ENCODE measurements around the gene ASB5.
"Not testable (repeated sequence)": the region's sequence is repeated elsewhere in the genome, so short reads cannot be mapped to it uniquely, and the experiment has no call there.

Gene ASB5, protein sequence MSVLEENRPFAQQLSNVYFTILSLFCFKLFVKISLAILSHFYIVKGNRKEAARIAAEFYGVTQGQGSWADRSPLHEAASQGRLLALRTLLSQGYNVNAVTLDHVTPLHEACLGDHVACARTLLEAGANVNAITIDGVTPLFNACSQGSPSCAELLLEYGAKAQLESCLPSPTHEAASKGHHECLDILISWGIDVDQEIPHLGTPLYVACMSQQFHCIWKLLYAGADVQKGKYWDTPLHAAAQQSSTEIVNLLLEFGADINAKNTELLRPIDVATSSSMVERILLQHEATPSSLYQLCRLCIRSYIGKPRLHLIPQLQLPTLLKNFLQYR

DNA sequence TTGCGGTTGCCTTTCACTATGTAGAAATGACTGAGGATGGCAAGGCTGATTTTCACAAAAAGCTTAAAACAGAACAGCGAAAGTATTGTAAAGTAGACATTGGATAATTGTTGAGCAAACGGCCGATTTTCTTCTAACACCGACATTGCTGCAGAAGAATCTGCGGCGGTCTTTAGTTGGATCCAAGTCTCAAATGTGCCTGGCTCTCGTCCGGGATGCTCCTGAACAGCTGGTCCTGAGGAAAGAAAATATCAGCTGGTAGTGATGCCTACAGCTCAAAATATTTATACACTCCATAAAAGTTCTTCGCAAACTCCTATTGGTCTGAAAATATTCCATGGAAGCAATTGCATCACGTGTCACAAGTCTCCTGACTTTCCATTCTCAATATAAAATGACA lies at the start of gene ASB5:
ASB5 (minus strand) TSS at position 260 of the 400 bp plus-strand sequence; CDS start at position 146, 114 bp downstream.
- DNase-seq, result no peak

DNA sequence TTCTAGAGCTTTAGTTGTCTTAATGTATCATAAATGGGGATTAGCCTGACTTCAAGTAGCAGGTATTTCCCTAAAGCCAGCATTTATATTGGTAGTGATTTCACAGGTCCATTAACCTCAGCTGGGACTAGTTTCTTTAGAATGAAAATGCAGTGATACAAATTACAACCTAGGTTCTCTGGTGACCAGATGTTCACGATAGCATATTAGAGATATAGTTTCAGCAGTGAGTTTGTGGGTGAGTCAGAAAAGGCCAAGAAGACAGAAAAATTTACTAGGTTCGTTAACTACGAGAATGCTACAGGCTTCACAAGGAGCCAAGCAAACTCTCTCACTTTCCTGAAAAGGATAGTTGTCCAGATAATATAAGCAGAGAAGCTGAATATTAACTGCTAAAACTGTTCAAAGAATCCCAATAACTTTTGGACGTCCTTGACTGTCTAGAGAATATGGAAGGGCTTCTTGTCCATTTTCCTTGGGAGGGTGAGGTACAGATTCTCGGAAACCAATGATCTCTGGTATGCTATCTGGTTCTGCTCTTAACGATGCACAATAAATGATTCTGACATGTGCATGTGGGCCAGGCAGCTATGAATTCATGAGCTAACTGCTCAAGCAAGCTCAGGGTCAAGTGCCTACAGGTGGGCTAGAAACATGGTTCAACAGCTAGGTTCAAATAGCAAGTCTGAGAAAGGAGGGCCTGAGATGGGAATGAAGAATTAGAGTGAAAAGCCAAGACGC lies 44.7 kb upstream of the ASB5 start:
- DNase-seq, result no peak

DNA sequence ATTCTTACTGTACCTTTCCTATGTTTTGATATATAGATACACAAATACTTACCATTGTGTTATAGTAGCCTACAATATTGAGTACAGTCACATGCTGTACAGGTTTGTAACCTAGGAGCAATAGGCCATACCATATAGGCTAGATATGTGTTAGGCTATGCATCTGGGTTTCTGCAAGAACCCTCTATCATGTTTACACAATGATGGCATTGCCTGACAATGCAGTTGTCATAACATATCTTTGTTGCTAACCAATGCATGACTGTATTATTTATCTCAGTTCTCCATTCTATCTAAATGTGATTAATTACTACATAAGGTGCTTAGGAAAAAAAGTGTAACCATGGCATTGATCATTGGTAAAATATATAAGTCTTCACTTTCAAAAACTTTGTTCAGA lies 40.8 kb upstream of the ASB5 start:
- DNase-seq, result no peak

DNA sequence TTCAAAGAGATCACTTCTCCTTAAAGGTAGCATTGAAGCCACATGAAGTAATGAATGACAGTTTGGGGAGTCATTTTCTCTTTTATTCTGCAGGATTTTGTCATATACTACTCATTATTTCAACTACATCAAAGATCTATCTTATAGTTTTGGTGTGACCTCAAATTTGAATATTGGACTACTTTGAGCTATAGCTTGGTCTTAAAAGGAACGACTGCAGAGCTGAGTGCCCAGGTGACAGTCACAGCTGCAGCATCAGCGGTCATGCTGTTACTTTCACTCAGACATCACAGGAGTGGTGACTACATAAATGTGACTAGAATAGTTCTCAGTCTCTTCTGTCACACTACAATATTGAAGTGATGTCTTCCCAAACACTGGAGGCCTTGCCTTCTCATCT lies 40.0 kb upstream of the ASB5 start:
- no peak for DNase-seq

GRCh38 chr4:176308441-176308840 lies 39.4 kb upstream of the ASB5 start:
- no peak for DNase-seq

GRCh38 chr4:176307666-176307930 lies 38.6 kb upstream of the ASB5 start:
- no peak for DNase-seq

DNA sequence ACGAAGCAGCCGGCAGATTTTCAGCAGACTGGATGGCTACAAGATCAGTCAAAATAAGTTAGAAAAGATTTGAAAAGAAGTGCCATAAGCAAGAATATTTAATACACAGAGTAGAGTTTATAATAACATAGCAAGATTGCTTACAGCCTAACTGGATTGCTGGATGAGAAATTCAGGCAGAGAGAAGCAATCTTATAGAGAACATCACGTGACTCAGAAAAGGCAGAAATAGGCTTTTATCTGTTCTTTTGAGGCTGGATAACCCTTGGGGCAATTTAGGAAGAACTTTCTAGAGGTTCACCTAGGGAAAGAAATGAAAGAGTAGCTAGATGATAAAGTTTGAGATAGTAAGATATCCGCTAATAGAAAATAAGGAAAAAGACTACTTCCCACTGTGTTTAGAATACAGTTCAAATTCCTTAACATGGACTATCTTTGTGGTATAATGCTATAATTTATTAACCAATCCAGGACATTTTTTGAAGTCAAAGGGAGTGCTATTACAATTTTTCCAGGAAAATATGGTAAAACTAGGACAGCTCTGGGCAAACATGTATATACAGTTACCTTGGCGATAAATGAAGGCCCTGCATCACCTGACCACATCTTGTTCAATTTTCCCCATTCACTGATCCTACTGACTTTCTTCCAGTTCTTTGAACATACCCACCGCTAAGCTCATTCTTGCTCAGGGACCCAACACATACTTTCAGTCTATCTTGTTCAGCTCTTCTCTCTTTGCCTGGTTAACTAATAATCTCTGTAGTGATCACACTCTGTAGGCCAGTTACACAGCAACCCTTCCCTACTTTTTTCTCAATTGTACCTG lies 38.0 kb upstream of the ASB5 start:
- no peak for DNase-seq

DNA sequence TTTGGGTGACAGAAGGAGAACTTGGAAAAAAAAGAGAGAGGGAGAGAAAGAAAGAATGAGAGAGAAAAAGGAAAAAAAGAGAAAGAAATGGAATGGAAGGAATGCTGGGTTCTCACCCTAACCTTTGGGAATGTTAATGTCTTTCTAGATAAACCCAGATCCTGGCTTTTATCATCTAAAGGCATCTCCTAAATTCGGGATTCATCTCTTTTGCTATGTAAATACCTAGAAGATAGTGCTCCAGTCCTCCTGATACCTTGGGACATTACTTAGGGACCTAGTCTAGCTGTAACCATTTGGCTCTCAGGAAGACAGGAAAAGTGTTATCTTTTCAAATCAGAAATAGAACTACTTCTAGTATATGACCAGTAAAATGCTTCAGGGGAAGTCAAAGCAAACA lies 34.9 kb upstream of the ASB5 start:
- no peak for DNase-seq

- no peak for DNase-seq
Observed at GRCh38 chr4:176302283-176303275, 33.6 kb upstream of the ASB5 start.

- no peak for DNase-seq
Observed at GRCh38 chr4:176300565-176300964, 31.5 kb upstream of the ASB5 start.

- no peak for DNase-seq
Observed at GRCh38 chr4:176300036-176300435, 31.0 kb upstream of the ASB5 start.

- no peak for DNase-seq
Observed at GRCh38 chr4:176298664-176299063, 29.6 kb upstream of the ASB5 start.

- DNase-seq, result not testable (repeated sequence)
Observed at GRCh38 chr4:176295907-176296306, 26.9 kb upstream of the ASB5 start.

DNA sequence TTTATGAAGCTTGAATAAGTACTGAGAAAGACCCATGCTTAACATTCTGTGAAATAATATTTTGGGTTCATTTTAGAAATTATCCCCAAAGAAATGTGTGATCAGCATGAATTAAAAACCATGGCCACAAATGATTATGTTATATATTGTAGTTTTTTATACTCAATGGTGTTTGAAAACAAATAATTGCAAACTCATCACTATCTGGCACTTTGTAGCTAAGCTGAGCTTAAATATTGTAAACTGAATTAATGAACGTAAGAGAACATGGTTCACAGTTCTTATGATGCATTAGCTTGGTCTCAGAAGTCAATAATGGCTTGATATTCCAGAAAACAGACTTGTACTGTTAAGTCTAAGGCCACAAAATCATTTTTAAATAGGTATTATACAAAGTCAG lies 24.6 kb upstream of the ASB5 start:
- DNase-seq, result no peak

GRCh38 chr4:176292920-176293319 lies 23.9 kb upstream of the ASB5 start:
- no peak for DNase-seq

GRCh38 chr4:176291748-176292147 lies 22.7 kb upstream of the ASB5 start:
- DNase-seq, result no peak

GRCh38 chr4:176290520-176290919 lies 21.5 kb upstream of the ASB5 start:
- no peak for DNase-seq

GRCh38 chr4:176289561-176289960 lies 20.5 kb upstream of the ASB5 start:
- DNase-seq, result no peak

- DNase-seq, result no peak
Observed at GRCh38 chr4:176288020-176288419, 19.0 kb upstream of the ASB5 start.

- DNase-seq, result no peak
Observed at GRCh38 chr4:176287546-176287945, 18.5 kb upstream of the ASB5 start.

GRCh38 chr4:176286728-176287127 lies 17.7 kb upstream of the ASB5 start:
- no peak for DNase-seq

GRCh38 chr4:176279560-176279959 lies 10.5 kb upstream of the ASB5 start:
- DNase-seq, result not testable (repeated sequence)

All from stimulated activated CD4-positive, alpha-beta T cell treated with anti-CD3 and anti-CD28 coated beads, Interleukin-2, amount 100 ng/mL, for 24 hours (primary cell).